B cell (primary cell): ENCODE data around the gene RAD23A. TPM values are rescaled to one million over a fixed set of nuclear protein-coding genes. Genes with fewer than 3 reads are reported as not detected.
"Not testable (repeated sequence)": the region's sequence is repeated elsewhere in the genome, so short reads cannot be mapped to it uniquely, and the experiment has no call there.

Experiments
- ATAC-seq: fragments of 200-7000 bp; cut with Tn5 transposase; one replicate; pipeline ENCODE4 v1.10.0; 2021; ENCODE audit warnings: low read depth, mild to moderate bottlenecking, moderate number of reproducible peaks, moderate library complexity
- CTCF ChIA-PET: fragments of 350-600 bp; sonication (Branson Sonifier 250); formaldehyde crosslinking; loops from one replicate; lab custom pipeline; 2021; ENCODE audit warnings: antibody characterized with exemption, inconsistent platforms; lab: Charles Lee
- POLR2A ChIA-PET: fragments of 350-600 bp; sonication (Branson Sonifier 250); formaldehyde crosslinking; loops from one replicate; lab custom pipeline; 2021; ENCODE audit warnings: antibody characterized with exemption; lab: Charles Lee
- DNase-seq: peaks from one replicate; pipeline ENCODE4 v3.0.0; 2013
- H2AFZ ChIP-seq: 2 replicates; pipeline ENCODE4 v1.6.1; 2012; ENCODE audit warnings: mild to moderate bottlenecking, low read depth, low read length; ENCODE audit not compliant: insufficient read depth, poor library complexity, severe bottlenecking
- H3K27ac ChIP-seq, 2 donors: 1 replicate in 1 of 2; 2 replicates in 1 of 2; pipeline ENCODE4 v1.5.1; 2012 to 2013; ENCODE audit warnings: low read length in 2 of 2, mild to moderate bottlenecking in 2 of 2, moderate library complexity in 1 of 2
- H3K27me3 ChIP-seq, 4 experiments: fragments of 200-600 bp in 1 of 4; sonication (generic) in 1 of 4; replicated peaks in 1 of 4; 1 replicate in 2 of 4; 2 replicates in 2 of 4; pipeline versions ENCODE4 v1.6.1 to v1.7.0; 2013 to 2016; ENCODE audit warnings: low read length in 3 of 4, mild to moderate bottlenecking in 2 of 4, mixed read lengths in 1 of 4, moderate library complexity in 1 of 4; ENCODE audit not compliant: insufficient read depth in 4 of 4, control insufficient read depth in 3 of 4; ENCODE audit errors: control extremely low read depth in 1 of 4
- H3K36me3 ChIP-seq, 2 experiments: replicated peaks in 1 of 2; 1 replicate in 1 of 2; 2 replicates in 1 of 2; pipeline versions ENCODE4 v1.6.1 to v1.7.1; 2013; ENCODE audit warnings: low read length in 1 of 2; ENCODE audit not compliant: insufficient read depth in 2 of 2, control insufficient read depth in 1 of 2; ENCODE audit errors: control extremely low read depth in 1 of 2, extremely low read depth in 1 of 2
- H3K4me1 ChIP-seq, 2 donors: fragments of 200-600 bp in 1 of 2; sonication (generic) in 1 of 2; 1 replicate in 1 of 2; 2 replicates in 1 of 2; pipeline versions ENCODE4 v1.5.1 to v1.6.1; 2013 to 2017; ENCODE audit warnings: low read length in 2 of 2; ENCODE audit not compliant: control insufficient read depth in 2 of 2, insufficient read depth in 2 of 2
- H3K4me2 ChIP-seq: replicated peaks from 2 replicates; pipeline ENCODE3; 2012; ENCODE audit warnings: mild to moderate bottlenecking, low read depth, low read length; ENCODE audit not compliant: poor library complexity, severe bottlenecking
- H3K4me3 ChIP-seq, 5 experiments: fragments of 200-600 bp in 1 of 5; sonication (generic) in 1 of 5; 1 replicate in 3 of 5; 2 replicates in 2 of 5; pipeline versions ENCODE4 v1.5.1 to v1.7.0; 2011 to 2016; ENCODE audit warnings: low read length in 4 of 5, mild to moderate bottlenecking in 4 of 5, low read depth in 2 of 5, control low read depth in 1 of 5, moderate library complexity in 1 of 5; ENCODE audit not compliant: insufficient read depth in 1 of 5; ENCODE audit errors: control extremely low read depth in 1 of 5, extremely low read depth in 1 of 5
- H3K79me2 ChIP-seq: fragments of 200-600 bp; sonication (generic); one replicate; pipeline ENCODE4 v1.6.0; 2016; ENCODE audit warnings: low read length; ENCODE audit not compliant: control insufficient read depth, insufficient read depth
- H3K9ac ChIP-seq: fragments of 200-600 bp; sonication (generic); 2 replicates; pipeline ENCODE4 v1.6.1; 2017; ENCODE audit warnings: mild to moderate bottlenecking, low read length, moderate library complexity
- H3K9me3 ChIP-seq, 3 donors: one replicate each; pipeline versions ENCODE4 v1.6.1 to v1.7.1; 2013; ENCODE audit warnings: low read length in 2 of 3; ENCODE audit not compliant: control insufficient read depth in 2 of 3, insufficient read depth in 1 of 3; ENCODE audit errors: control extremely low read depth in 1 of 3
- H4K20me1 ChIP-seq: 2 replicates; pipeline ENCODE4 v1.6.0; 2012; ENCODE audit warnings: mild to moderate bottlenecking, low read length; ENCODE audit not compliant: insufficient read depth, control insufficient read depth, poor library complexity, severe bottlenecking
- H3K27ac Mint-ChIP-seq: one replicate; pipeline ENCODE4 v1.8.0; 2021; ENCODE audit warnings: mixed read lengths
- H3K27me3 Mint-ChIP-seq: one replicate; pipeline ENCODE4 v1.8.0; 2021; ENCODE audit warnings: mixed read lengths
- H3K4me1 Mint-ChIP-seq: one replicate; pipeline ENCODE4 v1.8.0; 2021; ENCODE audit warnings: mixed read lengths
- H3K4me3 Mint-ChIP-seq: one replicate; pipeline ENCODE4 v1.8.0; 2021; ENCODE audit warnings: mixed read lengths
- H3K9me3 Mint-ChIP-seq: one replicate; pipeline ENCODE4 v1.8.0; 2022; ENCODE audit warnings: mixed read lengths; ENCODE audit not compliant: insufficient read depth
- CTCF ChIP-seq: fragments of 200-600 bp; IDR thresholded peaks from one replicate; pipeline ENCODE4 v1.8.0; 2022; ENCODE audit warnings: antibody characterized with exemption, mild to moderate bottlenecking
- EZH2 ChIP-seq: IDR thresholded peaks from 2 replicates; pipeline ENCODE4 v1.6.1; 2012; ENCODE audit warnings: borderline replicate concordance, low read depth, mild to moderate bottlenecking, moderate library complexity, low read length; ENCODE audit not compliant: insufficient read depth, poor library complexity, severe bottlenecking
- WGBS: methylation state at CpG from one replicate; pipeline ENCODE4 v1.1.5; 2013; ENCODE audit warnings: missing lambda C conversion rate; ENCODE audit not compliant: insufficient coverage; 5-methylcytosine and 5-hydroxymethylcytosine counted together
- intact Hi-C: fragments of 100-400 bp; cut with micrococcal nuclease; formaldehyde crosslinking; loops from one replicate; pipeline ENCODE4 v1.10.0; 2022
- polyA plus RNA-seq: library from polyadenylated mRNA; depleted of rRNA; stranded (reverse); fragments of >200 nt; gene quantifications from 2 replicates; pipeline ENCODE4 v1.2.3, GENCODE V29; 2012
- total RNA-seq, 2 donors: library from RNA; stranded (reverse); fragments of 120-200 nt in 1 of 2; gene quantifications; 1 replicate in 1 of 2; 2 replicates in 1 of 2; pipeline versions ENCODE4 v1.2.3 to v1.2.4, GENCODE V29; 2013 to 2022

Gene RAD23A
- total and polyA plus RNA-seq, 2 donors (not counting 1 experiment from before 2014, with no cell fraction given) = 100 to 106 TPM

GRCh38 chr19:12913851-12914690 is 31.6 kb upstream of the RAD23A start:
- peak overlapping the region; percentile 18 for H2AFZ ChIP-seq
- H3K9me3 ChIP-seq = no peaks in the 10 kb centered on the region
- ChIA-PET CTCF (interaction anchor here (0.6 to 1.3 kb wide), 5 partner anchors 13 to 1105 kb away, joined by 3 to 7 read pairs (median 4); no protein-coding TSS in a partner anchor), POLR2A (no interaction called here)
- peaks cover 9 to 25% of the 10 kb centered on the region in 2 donors for H3K4me1 ChIP-seq
- Mint-ChIP-seq H3K9me3 (no peaks in the 10 kb centered on the region), H3K4me3 (peak overlapping the region; percentile 48), H3K27me3 (no peaks in the 10 kb centered on the region), H3K4me1 (peaks cover 17% of the 10 kb centered on the region), H3K27ac (peak overlapping the region; percentile 67)
- H4K20me1 ChIP-seq = no peaks in the 10 kb centered on the region
- DNase-seq (peak; percentile 50), ATAC-seq (peak; percentile 52)
- H3K27me3 ChIP-seq = no peaks in the 10 kb centered on the region
- H3K4me2 ChIP-seq = peak overlapping the region; percentile 26
- H3K4me3 ChIP-seq = no peak overlapping the region
- no peaks in the 10 kb centered on the region for H3K36me3 ChIP-seq
- intact Hi-C loops = no loop called here
- H3K9ac ChIP-seq = no peak overlapping the region
- H3K79me2 ChIP-seq = no peaks in the 10 kb centered on the region
- 28% methylated on average over 6 of the region's 12 CpGs for WGBS
- no peak for TF ChIP-seq EZH2
- no peak for TF ChIP-seq CTCF
- H3K27ac ChIP-seq = no peak overlapping the region

GRCh38 chr19:12915860-12916259 is 29.8 kb upstream of the RAD23A start:
- H3K4me1 Mint-ChIP-seq = peaks cover 23% of the 10 kb centered on the region
- H3K4me3 ChIP-seq, H3K27ac Mint-ChIP-seq, H3K27me3 ChIP-seq, H3K9ac ChIP-seq, CTCF ChIA-PET, H3K9me3 ChIP-seq, H3K4me2 ChIP-seq, H2AFZ ChIP-seq, DNase-seq, H4K20me1 ChIP-seq, H3K4me3 Mint-ChIP-seq, H3K79me2 ChIP-seq, H3K27me3 Mint-ChIP-seq, ATAC-seq, H3K36me3 ChIP-seq, H3K27ac ChIP-seq, H3K9me3 Mint-ChIP-seq, intact Hi-C loops: not testable (repeated sequence)
- peaks cover 9 to 29% of the 10 kb centered on the region in 2 donors for H3K4me1 ChIP-seq
- no CpG with 5 or more reads among the region's 4 CpGs for WGBS
- POLR2A ChIA-PET = interaction anchor here (0.7 to 1.2 kb wide), 4 partner anchors 9 to 25 kb away, joined by 3 to 6 read pairs (median 4); partner anchors contain the start of genes FARSA and GCDH
